ENCODE results near the gene TNFRSF8.
A peak's percentile ranks its signal among the peaks of the same experiment; 100 is the strongest.
"Not testable (repeated sequence)": the region's sequence is repeated elsewhere in the genome, so short reads cannot be mapped to it uniquely, and the experiment has no call there.

Gene TNFRSF8

DNA sequence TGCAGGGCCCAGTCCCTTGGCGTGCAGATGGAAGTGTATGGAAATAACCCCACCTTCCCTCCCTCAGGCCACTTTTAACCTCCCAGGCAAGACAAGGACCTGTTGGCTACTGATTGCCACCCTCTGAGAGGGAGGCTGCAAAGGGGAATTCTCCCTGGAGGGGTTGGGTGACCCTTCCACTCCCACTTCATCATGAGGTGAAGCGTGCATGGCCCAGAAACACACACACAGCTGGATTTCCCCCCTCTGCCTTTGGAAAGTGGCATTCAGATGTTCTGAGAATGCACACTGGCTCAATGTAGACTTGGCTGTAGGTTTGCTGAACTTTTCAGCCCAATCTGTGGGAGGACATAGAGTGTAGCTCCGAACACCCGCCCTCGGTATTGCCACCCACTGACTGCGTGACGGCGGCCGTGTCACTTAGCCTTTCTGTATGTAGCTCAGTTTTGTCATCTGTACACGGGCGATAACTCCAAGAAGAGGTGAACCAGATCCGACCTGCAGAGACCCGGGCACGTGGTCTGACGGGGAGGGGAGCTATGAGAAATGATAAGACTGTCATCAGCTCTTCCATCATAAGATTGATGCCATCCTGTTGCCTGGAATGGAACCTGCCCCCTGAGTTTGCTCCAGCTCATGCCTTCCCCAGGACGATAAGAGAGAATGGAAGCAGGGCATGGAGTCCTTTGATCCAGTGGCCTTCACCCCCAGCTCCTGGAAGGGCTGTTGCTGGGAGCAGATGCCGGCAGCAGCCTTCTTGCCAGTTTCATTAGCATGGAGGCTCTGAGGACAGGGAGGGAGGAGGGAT lies 24.5 kb upstream of the TNFRSF8 start:
- no peak for DNase-seq (ENCODE audit: low spot score)

DNA sequence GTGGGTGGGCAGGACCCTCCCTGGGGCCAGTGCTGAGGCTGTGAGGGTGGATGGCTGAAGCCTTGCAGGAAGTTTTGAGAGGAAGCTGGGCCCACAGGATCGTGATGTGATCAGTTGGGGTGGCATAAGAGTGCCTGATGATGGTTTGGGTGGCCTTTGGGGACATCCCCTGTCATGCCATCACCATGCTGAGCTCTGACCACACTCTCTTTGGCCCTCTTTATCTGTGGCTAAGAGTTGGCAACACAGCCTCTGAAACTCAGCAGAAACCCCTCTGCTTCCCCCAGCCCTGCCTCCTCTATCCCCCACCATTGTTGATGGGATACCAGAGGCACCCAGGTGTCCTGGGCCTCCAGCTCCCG lies 24.0 kb upstream of the TNFRSF8 start:
- DNase-seq (ENCODE audit: low spot score) = no peak

DNA sequence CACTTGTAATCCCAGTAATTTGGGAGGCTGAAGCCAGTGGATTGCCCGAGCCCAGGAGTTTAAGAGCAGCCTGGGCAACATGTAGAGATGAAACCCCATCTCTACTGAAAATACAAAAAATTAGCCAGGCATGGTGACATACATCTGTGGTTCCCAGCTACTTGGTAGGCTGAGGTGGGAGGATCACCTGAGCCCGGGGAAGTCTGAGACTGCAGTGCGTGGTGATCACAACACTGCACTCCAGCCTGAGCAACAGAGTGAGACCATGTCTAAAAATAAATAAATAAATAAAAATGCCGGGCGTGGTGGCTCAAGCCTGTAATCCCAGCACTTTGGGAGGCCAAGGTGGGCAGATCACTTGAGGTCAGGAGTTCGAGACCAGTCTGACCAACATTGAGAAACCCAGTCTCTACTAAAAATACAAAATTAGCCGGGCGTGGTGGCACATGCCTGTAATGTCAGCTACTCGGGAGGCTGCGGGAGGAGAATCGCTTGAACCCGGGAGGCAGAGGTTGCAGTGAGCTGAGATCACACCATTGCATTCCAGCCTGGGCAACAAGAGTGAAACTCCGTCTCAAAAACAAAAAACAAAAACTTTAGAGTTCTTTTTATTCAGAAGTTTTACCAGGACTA lies 23.2 kb upstream of the TNFRSF8 start:
- DNase-seq (ENCODE audit: low spot score) = not testable (repeated sequence)

DNA sequence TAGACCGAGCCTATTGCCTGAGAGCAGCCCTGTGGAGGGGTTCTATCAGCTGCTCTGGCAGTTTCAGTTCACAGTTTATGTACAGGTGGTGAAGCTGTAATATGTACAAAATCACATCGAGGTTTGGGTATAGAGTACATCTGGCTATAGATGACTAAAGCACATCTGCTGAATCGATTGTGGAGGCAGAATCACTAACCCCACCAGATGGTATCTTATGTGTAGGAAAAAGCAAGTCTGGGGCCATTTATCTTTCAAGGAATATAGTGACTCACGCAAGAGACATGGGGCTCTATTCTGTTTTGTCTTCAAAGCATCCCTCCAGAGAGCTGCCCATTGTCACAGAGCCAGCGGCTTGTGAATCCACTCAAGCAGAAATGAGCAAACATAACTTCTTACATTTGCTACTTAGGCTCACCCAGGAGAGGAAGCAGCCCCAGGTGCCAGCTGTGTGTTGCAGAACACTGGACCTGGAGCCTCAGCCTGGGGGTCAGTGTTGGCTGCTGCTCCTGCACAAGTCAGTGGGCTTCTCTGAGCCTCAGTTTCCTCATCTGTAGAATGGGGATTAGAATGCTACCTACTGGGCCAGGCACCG lies 22.5 kb upstream of the TNFRSF8 start:
- DNase-seq (ENCODE audit: low spot score) = no peak

DNA sequence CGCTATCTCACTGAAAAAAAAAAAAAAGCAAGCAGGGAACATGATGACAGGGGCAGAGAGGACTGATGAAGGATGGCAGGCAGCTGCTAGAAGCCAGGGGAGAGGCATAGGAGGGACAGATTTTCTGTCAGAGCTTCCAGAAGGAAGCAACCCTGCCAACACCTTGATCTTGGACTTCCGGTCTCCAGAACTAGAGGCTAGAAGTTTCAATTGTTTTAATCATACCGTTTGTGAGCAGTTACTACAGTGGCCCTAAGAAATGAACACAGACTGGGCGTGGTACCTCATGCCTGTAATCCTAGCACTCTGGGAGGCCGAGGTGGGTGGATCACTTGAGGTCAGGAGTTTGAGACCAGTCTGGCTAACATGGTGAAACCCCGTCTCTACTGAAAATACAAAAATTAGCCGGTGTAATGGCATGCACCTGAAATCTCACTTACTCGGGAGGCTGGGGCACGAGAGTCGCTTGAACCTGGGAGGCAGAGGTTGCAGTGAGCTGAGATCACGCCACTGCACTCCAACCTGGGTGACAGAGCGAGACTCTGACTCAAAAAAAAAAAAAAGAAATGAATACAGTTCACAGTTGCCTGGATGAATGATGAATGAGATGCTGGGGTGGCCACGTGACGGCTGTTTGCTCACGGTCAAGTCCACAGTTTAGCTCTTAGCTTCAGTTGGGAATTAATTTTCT lies 18.8 kb upstream of the TNFRSF8 start:
- not testable (repeated sequence) for DNase-seq (ENCODE audit: low spot score)

DNA sequence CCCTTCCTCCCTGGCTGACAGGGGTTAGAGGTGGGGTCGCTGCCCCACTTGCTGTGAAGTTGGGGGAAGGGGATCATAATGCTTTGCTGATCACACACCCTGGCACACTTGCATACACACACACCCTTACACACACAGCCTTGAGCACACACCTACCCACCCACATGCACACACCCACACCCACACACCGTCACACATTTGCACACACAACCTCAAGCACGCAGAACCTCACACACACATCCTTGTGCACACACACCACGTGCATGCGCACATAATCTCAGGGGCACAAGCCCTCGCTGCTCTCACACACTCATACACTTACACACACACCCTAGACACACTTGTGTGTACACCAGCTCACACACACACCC lies 16.4 kb upstream of the TNFRSF8 start:
- DNase-seq (ENCODE audit: low spot score) = no peak

DNA sequence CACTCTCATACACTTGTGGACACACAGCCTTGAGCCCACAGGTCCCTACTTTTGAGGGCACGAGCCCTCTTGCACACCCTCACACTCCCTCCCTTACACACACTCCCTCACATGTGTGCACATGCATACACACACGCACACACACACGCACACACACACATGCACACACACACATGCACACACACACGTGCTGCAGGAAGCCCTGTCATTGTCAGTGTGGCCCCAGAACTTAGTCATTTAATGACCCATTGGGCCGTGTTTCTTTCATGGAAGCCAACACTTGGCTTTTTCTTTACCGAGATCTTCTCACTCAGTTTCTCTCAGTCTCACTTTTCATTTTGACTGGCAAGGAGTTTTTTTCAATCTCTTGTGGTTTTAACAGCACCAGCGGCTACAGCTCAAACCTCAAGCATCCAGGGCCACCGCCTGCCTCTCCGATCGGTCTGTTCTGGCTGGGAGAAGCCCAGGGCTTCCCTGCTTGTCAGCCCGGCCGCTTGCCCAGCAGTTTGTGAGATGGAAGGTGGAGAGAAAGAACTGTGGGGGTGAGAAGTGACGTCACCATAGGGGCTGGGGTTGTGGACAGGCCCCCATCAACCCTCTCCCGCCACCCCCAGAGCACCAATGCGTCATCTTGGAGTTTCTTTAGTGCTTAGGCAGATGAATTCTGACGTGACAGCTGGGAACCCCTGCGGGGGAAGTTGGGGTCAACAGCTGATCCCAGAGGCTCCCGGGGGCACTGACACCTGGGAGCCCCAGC lies 15.8 kb upstream of the TNFRSF8 start:
- DNase-seq (ENCODE audit: low spot score) = no peak

DNA sequence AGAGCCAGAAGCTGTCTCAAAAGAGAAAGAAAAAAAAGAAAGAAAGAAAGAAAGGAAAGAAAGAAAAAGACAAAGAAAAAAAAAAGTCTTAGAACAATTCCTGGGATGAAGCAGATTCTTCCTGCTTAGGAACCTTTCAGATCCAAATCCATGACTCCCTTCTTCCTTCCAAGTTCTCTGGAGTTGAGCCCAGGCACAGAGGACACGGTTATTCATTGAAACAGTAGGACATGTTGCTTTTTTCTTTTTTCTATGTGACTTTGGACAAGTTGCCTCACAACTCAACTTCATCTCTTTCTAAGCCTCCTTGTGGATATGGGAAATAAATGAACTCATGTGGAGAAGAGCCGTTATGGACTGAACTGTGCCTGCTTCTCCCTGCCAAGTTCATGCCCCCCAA lies 14.7 kb upstream of the TNFRSF8 start:
- DNase-seq (ENCODE audit: low spot score) = peak; percentile 61

DNA sequence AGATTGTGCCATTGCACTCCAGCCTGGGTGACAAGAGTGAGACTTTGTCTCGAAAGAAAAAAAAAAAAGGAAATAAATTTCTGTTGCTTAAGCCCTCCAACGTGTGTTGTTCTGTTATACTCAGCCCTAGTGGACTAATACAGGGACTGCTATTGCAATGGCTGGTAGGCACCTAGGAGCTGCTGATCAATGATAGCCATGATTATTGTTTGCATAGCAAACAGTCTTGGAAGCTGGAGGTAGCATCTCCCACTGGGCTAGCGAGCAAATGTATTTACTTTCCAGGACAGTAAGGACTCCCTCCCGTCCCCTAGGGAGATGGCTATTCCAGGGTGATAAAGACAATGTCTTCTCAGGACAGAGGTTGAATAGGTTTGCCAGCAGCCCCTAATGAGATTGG lies 13.5 kb upstream of the TNFRSF8 start:
- DNase-seq (ENCODE audit: low spot score) = no peak

DNA sequence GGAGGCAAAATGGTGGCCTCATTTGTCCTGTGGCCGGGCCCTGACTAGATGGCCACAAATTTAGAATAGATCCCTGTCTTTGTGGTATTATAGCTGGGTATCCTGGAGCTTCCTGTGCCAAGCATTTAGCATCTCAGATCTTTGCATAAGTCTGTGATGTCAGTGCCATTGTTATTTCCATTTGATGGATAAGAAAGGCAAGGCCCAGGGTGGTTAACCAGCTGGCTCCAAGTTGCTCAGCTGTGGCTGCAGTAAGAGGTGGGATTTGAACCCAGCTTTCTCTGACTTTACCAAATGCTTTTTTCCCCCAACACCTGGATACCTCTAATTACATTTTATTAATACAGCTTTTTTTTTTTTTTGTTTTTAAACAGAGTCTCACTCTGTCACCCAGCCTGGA lies 11.7 kb upstream of the TNFRSF8 start:
- DNase-seq (ENCODE audit: low spot score) = no peak

DNA sequence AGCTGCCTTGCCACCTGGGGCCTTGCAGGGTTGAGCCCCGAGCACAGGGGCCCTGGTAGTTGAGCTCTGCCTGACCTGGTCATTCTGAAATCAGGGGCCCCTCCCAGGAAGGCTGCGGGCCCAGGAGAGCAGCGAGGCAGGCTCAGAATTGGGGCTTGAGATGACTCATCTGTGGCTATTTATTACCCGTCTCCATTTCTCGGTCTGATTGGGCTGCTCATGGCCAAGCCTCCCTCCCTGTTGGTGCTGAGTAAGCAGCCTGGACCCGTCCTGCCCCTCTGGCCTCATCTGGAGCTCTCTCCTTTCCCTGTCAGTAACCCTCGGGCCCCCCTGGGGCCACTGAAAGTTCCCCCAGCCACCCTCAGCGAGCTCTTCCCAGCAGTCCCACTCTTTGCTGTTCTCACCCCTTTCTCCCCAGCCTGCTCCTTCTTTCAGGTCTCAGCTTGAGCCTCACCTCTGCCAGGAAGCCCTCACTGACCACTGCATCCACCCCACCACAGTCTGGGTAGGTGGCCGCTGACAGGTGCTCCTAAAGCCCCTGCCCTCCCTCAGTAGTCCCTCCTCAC lies 11.0 kb upstream of the TNFRSF8 start:
- DNase-seq (ENCODE audit: low spot score) = no peak

DNA sequence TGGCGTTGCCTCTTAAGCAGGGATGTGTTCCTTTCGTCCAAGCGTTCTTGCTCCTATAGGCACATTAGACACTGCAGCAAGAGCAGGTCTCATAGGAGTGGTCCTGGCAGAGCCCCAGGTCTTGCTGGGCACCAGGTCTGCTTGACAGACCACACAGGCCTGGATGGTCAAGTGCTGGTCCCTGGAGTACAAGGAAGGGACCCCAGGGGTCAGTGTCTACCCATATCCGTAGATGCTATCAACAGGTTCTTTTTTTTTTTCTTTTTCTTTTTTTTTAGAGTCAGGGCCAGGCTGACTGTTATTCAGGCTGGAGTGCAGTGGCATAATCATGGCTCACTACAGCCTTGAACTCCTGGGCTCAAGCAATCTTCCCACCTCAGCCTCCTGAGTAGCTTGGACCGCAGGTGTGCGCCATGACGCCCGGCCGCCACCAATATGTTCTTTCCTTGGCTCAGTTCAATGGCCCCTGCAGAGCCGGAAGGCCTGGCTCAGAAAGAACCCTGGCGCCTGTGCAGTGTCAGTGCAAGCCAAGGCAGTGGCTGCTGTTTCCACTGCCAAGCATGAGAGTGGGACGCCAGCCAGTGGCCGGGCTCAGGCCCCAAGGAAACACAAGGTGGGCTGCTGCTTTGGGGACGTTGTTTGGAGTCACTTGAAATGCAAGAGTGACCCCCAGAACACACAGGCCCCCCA lies 10.0 kb upstream of the TNFRSF8 start:
- peak; percentile 26 for DNase-seq (ENCODE audit: low spot score)

DNA sequence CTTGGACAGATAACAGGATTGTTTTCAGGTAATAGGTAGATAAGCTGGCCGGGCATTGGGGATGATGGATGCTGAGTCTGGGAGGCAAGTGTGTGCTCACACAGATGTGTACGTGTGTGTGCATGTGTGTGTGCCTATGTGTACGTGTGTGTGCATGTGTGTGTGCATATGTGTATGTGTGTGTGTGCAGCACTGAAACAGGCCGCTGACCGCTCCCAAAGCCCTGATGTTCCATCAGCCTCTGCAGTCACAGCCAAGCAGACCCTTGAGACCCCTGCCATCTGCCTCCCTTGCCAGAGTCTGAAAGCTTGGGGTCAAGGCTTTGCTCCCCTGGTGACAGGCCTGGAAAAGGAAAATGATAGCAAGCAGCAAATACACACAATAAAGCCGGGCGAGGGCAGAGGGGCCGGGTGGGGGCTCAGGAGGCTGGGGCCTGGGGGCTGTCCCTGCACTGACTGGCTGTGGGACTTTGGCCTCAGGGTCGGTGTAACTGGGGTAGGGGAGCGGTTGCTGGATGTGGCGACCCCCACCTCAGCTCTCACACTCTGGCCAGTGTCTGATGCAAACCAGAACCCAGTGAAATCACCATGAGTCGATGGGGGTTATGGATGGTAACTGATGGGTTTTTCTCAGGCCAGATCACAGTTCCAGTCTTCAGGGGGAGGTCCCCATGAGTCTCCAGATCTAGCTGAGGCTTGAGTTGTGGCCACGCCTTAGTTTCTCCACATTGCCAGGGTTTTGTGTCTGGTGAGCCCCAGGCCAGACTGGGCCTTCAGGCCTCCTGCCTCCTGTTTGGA lies 9.2 kb upstream of the TNFRSF8 start:
- DNase-seq (ENCODE audit: low spot score) = no peak

DNA sequence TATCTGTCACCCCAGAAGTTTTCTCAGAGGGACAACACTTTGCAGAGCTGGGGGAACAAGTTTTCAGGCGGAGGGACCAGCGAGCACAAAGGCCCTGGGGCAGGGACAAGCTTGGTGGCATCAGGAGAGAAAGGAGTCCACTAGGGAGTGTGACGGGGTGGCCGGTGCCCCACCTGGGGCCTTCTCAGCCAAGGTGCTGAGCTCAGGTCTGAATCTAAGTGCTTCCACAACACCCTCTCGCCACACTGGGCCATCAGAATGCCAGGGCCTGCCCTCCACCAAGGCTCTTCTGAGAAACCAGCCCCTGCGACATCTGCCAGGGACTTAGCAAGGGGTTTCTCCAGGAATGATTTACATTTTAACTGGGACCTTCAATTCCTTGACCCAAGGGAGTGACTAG lies 7.8 kb upstream of the TNFRSF8 start:
- DNase-seq (ENCODE audit: low spot score) = no peak

DNA sequence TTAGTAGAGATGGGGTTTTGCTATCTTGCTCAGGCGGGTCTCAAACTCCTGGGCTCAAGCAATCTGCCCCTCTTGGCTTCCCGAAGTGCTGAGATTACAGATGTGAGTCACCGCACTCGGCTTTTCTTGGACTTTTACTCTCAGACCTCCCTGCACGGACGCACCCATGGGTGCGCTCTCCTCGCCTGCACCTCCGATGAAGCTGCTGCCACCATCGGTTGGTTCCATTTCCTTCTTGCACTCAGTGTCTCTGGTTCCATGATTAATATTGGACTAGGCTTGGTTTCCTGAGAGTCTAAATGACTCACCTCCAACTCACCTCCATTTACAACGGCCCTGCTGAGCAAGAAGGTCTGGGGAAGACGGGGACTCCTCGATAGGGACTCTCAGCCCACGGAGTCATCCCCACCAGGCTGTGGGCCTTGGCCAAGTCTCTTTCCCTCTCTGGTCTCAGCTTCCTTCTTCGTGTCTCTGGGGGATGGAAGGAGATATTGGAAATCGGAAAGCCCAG lies 6.7 kb upstream of the TNFRSF8 start:
- DNase-seq (ENCODE audit: low spot score) = no peak

DNA sequence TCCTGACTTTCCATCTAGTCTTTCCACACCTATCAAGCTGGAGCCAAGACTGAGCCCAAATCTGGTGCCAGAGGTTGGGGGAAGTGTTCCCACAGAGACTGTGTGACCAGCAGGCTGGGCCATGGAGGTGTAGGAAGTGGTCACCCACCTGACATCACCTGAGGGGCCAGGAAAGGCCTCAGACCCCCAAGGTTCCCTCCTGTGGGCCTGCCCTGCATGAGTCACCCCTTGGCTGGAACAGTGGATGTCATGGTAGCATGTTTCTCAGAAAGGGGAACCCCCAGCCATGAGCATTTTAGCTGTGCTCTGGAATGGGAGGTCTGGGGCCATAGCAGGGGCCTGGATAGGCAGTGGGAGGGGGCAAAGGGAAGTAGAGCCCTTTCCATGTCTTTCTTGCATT lies 5.7 kb upstream of the TNFRSF8 start:
- no peak for DNase-seq (ENCODE audit: low spot score)

DNA sequence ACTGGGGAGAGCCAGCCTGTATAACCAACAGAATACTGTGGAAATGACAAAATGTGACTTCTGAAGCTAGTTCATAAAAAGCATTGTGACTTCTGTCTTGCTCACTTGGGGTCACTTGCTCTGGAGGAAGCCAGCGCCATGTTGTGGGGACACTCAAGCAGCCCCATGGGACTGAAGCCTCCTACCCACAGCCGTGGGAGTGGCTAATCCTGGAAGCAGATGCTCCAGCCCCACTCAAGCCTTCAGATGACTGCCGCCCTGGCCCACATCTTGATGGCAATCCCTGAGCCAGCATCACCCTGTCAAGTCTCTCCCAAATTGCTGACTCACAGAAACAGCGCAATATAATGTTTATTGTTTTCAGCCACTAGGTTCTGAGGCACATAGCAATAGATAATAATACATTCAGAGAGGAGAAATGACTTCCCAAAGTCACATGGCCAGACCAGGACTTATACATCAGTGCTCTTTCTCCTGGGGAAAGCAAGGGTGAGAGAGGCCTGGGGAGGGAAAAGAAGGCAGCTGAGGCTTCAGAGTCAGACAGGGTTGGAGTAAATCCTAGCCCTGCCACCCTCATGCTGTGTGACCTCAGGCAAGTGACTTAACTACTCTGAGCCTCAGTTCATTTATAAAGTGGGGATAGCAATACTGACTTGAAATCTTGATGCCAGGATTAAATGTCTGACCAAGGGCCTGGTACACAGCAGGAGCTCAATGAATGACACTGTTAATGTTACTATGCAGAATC lies 5.0 kb upstream of the TNFRSF8 start:
- no peak for DNase-seq (ENCODE audit: low spot score)

DNA sequence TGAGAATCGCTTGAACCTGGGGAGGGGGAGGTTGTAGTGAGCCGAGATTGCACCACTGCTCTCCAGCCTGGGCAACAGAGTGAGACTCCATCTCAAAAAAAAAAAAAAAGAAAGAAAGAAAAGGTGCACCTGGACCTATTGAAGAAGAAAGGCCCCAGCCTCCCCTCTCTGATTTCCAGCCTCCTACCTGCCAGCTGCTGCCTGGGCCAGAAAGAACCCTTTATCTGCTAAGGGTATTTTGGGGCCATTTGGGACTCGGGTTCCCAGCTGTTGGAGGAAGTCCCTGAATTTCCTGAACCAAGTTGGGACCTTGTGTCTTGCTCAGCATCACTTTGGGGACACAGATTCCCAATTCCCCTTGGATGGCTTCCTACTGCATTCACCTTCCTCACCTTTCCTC lies 3.9 kb upstream of the TNFRSF8 start:
- no peak for DNase-seq (ENCODE audit: low spot score)

DNA sequence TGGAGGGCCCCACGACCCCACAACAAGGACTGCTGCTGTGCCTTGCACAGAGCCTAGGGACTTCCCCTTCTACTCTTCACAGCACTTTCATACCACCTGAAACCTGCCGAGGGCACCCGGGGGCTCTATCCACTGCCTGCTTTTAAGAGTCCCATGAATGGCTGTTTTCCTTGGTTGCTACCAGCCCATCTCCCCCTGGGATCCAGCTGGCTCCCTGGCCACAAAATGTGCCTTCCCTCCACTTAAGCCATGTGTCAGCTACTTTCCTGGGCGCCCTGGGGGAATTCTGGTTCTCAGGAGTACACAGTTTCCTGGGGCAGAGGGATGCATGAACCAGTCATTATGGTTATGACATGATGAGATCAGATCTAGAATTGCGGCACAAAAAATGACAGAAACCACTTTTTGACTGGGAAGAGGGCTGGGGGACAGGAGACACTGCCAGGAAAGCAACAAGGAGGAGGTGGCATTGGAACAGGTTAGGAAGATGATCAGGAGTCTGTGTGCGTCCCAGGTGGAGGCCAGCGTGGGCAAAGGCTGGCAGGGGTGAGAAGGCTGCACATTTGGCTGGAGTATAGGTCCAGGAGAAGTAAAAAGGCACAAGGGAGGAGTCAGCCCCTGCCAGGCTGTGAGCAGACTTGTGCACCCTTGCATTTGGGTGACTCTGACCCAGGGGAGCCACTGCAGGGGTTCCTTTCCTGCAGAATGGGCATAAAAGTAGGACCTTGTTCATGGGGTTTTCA lies 3.2 kb upstream of the TNFRSF8 start:
- DNase-seq (ENCODE audit: low spot score) = no peak
